ENCODE measurements around the gene LRRC10B. TPM values are rescaled to one million over a fixed set of nuclear protein-coding genes. Genes with fewer than 3 reads are reported as not detected.

LRRC10B gene
- polyA plus RNA-seq, 4 donors: 1.1 to 3.2 (median 1.6) TPM

DNA sequence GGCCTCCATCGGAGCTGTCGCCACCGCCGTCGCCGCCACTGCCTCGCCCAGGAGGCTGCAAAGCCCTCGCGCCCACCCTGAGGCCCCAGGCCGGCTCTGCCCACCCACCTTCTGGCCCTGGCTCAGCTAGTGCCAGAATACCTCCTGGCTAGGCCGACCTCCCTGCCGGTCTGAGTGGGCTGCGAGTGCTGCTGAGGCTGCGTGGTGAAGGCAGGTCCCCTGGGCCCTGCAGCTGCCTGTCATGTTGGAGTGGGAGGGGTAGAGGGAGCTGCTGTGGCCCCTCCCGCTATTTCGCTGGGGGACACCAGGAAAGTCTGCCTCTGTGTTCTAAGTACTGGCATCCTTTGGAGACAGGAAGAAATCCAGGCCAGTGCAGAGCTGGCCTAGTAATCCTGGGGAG is 34.2 kb downstream of the LRRC10B start:
- DNase-seq (ENCODE audit: low read depth in 4 of 4, low spot score in 2 of 4): no peak

DNA sequence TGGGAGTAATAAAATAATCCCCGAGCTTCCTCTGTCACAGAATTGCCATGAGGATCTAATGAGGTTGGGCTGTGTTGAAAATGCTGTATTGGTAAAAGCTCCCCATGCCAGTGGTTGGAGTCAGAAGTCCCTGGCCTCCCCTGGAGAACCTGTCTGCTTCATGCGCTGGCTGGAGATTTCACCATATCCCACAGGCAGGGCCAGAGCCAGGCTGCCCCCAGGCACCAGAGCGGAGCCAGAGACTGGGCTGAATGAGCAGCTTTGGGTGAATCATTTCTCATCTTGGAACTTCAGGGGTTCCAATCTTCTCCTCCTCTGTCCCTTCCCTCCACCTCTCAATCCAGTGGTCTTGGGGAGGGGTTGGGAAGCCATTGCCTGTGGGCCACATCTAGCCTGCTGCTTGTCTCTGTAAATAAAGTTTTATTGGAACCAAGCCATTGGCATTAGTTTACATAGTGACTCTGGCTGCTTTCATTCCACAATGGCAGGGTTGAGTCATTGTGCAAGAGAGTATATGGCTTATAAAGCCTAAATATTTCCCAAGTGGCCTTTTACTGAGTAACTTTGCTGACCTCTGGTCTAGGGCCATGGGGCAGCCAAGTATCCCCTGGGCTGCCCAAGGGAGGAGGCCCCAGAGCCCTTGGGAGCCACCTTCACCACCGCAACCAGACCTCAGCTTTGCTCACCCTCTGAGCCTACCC is 35.2 kb downstream of the LRRC10B start:
- DNase-seq (ENCODE audit: low read depth in 4 of 4, low spot score in 2 of 4): no peak

DNA sequence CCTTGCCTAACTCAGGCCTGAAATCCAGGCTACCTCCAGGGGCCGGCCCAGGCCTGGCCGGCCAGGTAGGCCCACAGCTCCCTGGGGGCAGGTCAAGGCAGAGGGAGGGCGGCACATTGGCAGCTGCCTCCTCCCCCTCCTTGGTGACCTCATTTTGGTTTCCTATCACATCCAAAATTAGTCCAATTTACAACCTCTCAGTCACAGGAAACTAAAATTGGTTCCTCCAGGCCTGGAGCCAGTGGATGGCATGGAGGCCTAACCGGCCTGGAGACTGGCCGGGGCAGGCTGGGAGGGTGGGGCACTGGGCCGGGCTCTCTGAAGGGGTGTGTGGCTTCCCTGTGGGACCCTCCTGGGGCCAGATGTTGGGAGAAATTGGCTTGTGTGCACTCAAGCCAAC is 35.9 kb downstream of the LRRC10B start:
- DNase-seq (ENCODE audit: low read depth in 4 of 4, low spot score in 2 of 4): no peak

DNA sequence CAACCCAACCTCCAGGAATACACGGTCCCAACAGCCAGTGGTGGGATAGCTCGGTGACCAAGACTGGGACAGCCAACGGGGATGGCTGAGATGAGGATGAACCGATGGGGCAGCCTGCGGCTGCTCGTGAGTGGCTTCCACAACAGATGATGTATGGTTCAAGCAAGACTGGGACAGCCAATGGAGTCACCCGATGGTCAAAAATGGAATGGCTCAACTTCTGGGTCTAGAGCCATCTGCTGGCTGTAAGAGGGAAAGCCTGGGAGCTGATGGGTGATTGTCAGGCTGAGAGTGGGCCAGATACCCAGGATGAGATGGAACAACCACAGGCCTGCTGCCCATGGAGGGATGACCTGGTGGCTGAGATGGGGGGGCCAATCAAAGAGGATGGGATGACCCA is 36.8 kb downstream of the LRRC10B start:
- no peak for DNase-seq (ENCODE audit: low read depth in 4 of 4, low spot score in 2 of 4)

DNA sequence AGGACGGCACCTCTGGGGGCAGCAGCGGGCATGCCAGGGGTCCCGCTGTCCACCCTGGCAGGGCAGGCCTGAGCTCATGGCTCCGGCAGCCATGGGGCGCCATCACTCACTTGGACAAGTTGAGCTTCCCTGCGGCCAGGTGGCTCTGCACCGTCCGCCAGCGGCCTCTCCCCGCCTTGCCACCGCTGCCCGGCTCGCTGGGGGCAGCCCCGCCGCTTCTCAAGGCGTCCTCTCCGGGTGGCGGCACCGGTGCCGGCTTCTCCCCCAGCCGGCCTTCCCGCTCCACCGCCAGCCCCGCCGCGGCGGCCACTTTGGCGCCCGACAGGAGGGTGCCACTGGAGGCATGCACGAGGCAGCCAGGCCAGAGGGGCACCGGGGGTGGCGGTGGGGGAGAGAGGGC is 37.4 kb downstream of the LRRC10B start:
- no peak for DNase-seq (ENCODE audit: low read depth in 4 of 4, low spot score in 2 of 4)

DNA sequence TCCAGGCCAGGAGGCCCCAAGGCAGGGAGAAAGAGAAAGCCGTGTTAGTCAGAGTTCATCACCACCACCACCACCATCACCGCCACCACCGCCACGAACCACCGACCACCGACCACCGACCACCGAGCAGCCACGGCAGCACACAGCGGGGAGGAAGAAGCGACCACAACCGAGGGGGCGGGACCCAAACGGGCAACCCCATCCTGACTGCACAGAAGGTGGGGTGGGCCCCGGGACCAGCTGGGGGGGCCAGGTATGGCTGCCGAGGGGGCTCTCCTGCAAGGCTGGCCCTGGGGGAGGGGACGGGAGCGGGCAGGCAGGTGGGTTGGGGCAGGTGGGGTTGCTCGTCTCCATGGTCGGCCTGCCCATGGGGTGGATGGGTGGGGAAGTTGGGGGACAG is 38.1 kb downstream of the LRRC10B start:
- DNase-seq (ENCODE audit: low read depth in 4 of 4, low spot score in 2 of 4): no peak

DNA sequence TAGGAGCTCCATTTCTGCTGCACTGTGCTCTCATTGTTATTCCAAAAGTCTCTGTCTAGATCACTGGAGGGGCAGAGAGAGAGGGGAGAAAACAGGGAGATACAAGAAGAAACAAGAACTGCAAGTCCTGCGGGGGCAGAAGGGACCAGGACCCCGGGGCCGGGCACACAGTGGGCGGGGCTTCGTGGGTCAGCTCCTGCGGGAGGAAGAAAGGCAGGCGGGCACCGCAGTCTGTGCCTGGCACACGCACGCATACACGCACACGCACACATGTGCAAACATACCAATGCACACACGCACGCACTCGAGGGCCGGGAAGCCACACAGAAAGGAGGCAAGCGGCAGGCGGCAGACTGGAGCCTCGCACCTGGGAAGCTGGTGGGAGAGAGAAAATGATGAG is 38.7 kb downstream of the LRRC10B start:
- DNase-seq (ENCODE audit: low read depth in 4 of 4, low spot score in 2 of 4): no peak

DNA sequence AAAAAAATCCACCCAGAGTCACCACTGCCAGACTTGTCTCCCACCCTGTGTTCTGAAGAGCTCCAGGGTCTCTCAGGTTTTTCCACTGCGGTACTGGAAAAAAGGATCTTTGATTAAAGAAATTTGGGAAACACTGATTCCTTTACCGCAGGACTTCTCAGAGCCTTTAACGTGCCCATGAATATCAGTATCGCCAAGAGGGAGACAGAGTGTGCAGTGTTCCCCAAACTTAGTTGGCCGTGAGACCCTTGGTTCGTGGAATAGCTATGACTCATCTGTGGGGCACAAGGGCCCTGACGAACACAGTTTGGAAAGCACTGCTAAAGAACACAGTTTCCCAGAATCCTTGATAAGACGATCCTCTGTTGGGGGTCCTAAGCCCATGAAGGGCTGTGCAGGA is 40.6 kb downstream of the LRRC10B start:
- DNase-seq (ENCODE audit: low read depth in 4 of 4, low spot score in 2 of 4): no peak

DNA sequence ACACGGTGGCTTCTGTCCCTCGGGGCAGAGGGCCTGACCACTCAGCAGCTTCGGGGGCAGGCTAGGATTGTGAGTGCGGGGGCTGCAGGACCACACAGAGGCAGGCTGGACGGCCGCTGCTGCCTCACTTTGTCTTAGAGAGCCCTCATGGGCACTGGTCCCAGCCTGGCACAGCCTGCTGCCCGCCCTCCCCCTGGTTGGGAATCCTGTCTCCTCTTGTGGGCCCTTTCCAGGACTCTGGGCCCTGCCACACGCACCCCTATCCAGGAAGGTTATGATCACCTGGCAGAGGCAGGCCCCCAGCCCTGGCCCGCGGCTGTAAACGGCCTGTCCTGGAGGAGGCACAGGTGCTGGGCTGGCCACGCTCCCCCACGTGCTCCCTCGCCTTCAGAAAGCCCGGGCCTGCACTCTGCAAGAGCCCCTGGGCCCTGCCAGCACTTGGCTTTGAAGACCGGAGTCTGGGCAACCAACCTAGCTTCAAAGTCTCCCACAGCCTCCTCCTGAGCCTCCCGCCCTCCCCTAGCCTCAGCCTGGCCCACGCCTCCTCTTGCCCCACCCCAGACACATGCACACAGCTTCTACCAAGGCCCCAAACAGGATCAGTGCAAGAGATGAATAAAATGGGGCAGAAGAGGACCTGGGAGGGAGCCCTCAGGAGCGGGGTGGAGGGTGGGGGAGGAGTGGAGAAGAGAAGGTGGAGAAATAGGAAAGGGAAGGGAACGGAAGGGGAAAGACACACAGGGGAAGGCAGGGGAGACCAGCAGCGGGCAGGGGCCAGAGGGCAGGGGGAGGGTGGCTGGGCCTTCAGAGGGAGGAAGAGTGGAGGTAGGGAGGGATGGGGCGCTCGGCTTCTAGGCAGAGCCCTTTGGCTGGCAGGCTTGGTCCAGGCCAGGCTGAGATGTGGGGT is 41.4 kb downstream of the LRRC10B start:
- no peak for DNase-seq (ENCODE audit: low read depth in 4 of 4, low spot score in 2 of 4)

DNA sequence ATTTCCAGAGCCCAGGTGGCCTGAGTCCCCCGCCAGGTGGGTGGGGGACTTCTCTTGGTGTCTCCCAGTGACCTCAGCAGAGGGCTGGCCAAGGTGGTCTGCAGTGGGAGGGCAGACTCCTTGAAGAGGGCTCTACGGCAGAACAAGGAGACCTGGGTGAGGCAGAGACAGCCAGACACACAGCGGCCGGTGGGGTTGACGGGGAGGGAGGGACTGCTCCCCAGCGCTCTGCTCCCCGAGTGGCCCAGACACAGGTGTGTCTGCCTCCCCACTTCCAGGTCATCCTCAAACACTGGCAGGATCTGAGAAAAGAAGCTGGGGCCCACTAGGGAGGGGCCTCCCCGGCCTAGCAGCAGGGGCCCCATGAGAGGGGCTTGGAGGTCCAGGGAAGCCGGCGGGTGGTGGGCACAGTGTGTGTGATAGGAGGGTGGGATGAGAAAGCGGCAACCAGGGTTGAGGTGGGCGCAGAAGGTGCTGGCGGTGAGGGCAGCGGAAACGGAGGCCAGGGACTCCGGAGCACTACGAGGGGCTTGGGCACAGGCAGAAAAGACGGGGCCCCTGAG is 42.2 kb downstream of the LRRC10B start:
- no peak for DNase-seq (ENCODE audit: low read depth in 4 of 4, low spot score in 2 of 4)

DNA sequence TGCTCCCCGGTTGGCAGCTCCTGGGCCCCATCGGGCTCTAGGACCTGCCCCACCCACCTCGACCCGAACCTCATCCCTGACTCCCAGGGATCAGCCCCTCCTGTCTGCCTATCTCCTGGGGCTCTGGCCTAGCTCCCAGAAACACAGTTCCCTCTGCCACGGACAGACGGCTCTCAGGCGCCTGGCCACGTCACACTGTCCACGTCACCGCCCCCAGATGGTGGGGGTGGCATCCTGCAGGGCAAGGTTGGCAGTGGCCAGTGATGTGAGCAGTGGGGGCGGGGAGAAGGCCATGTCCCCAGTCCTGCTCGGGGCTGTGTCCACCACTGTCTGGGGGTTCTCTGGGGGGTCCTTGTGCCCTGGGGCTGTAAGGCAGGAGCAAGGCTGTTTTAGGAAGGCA is 43.1 kb downstream of the LRRC10B start:
- DNase-seq (ENCODE audit: low read depth in 4 of 4, low spot score in 2 of 4): no peak

DNA sequence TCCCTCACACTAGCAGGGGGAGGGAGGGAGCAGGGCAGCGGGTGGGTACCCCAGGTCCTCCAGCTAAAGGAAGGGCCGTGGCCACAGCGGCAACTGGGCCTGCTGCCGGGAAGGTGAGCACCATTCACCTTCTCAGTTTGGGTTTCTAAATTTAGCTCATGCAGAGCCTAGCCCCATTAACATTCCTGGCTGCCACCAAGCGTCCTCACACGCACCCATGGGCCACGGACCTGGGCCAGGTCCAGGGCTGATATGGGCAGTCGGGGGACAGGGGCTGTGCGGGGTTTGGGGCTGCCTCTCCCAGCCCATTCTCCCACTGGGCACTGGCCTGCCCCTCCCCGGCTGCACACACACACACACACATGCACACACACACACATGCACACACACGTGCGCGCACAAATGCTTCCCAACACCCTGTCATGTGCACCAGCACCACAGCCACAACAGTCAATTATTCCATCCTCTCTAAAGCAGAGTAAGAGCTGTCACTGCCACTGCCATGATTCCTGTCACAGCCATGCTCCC is 43.6 kb downstream of the LRRC10B start:
- DNase-seq (ENCODE audit: low read depth in 4 of 4, low spot score in 2 of 4): no peak

DNA sequence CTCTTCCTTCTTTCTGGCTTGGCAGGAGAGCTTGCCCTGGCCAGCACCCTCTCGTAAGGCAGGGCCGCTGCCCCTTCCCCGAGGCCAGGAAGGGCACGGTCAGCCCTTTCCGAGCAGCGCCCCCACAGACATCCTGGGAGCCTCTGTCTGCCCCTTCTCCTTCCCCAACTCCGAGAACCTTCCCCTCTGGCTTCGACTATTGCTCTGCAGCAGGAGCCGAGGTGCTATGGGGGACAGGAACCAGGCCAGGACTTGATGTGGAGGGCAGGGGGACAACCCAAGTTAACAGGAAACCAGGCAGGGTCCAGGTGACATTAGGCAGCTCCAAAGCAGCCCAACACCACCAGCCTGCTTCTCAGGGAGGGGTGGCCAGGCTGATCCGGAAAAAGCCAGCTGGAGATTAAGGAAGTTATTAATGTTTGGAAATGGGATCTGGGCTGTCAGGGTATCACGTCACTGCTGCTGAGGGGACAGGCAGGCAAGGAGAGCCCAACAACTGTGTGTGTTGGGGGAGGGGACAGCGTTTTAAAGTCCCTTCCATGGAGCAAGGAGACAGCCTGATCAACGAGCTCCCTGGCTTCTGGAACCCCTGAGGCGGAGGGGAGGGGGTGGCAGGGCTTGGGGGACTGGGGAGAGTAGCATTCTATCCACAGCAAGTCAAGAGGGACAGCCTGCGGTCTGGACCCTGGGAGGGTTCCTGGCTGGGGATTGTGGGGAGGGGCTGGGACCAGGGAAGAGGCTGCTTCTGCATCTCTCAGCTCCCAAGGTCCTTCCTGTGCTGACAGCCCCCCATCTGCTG is 45.0 kb downstream of the LRRC10B start:
- DNase-seq (ENCODE audit: low read depth in 4 of 4, low spot score in 2 of 4): no peak

DNA sequence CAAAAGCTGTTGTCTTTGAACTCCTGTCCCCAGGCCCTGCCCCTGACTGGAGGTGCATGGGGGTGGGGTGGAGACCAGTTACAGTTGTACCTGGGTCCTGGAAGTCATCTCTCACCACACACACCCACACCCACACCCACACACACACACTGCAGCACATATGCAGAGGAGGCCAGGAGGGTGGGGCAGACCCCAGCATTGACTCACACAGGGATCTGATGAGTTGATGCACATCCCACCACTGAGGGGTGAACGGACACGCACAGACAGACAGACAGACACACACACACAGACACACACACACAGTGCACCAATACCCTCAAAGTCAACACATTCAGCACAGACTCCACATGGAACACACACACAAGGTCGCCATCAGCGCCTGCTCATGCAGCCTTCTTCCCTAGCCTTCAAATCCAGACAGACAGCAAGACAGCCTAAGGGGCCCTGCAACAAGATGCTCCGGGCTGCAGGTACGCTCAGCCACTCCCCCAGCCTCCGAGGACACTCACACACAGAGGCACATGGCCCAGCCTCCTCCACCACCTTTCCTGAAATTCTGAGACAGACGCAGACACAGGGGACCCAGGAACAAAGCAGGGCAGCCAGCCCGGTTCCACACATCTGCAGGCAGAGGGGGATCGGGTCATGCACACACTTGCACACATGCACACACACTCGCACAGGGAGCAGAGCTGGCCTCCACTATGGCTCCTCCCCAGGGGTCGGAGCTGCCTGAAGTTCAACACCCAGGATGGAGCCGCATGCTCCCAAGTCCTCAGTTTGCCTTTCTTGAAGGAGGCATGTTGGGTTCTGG is 45.8 kb downstream of the LRRC10B start:
- no peak for DNase-seq (ENCODE audit: low read depth in 4 of 4, low spot score in 2 of 4)

DNA sequence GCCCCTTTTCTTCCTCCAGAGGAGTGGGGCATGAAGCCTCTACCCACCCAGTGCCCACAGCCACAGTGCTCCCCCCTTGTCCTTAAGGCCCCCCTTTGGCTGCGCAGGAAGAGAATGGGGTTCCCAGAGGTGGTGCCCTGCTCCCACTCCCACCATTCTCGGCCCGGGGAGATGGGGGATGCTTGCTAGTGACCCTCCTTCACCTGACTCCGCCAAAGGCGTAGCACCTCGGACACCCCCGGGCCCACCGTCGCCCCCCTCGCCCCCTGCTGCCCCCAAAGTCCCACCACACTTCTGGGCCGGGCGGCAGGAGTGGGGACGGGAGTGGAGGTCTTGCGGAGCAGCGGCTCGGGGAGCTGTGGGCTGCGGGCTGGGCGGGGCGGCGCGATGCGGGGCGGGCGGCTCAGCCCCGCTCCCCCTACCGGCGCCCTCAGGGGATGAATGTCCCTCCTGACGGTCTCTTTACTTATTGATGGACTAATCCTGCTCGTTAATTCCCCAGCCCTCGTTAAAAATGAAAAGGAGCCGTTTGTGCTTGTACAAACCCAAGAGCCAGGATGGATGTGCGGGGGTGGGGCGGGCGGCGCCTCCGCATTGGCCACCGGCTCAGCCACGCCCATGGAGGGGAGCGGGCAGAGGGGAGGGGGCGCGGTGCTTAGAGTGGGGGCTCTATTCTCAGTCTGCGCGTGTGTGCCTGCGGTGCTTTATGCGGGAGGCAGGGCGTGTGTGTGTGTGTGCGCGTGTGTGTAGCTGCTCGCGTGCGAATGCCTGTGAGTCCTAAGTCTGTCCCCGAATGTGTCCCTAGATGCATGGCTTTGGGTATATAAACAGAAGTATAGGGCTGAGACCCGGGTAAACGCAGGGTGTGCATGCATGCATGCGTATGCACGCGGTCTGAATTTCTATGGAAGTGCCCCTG is 46.8 kb downstream of the LRRC10B start:
- DNase-seq (ENCODE audit: low read depth in 4 of 4, low spot score in 2 of 4): no peak

DNA sequence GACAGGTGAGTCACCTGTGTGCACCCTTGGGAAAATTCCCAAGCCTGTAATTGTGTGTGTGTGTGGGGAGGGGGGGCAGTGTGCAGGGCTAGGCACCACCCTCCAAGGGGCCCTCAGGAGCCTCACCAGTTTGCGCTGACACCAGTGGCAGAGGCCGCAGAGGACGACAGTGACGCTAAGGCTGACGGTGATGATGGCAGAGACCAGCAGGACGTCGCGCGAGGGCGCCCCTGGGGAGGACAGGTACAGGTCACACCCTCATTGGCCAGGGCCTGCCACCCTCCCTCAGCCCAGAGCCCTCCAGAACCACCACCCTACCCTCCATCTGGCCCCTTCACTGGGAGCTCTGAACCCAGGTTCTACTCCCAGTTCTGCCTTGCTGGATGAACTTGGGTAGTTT is 47.4 kb downstream of the LRRC10B start:
- no peak for DNase-seq (ENCODE audit: low read depth in 4 of 4, low spot score in 2 of 4)

DNA sequence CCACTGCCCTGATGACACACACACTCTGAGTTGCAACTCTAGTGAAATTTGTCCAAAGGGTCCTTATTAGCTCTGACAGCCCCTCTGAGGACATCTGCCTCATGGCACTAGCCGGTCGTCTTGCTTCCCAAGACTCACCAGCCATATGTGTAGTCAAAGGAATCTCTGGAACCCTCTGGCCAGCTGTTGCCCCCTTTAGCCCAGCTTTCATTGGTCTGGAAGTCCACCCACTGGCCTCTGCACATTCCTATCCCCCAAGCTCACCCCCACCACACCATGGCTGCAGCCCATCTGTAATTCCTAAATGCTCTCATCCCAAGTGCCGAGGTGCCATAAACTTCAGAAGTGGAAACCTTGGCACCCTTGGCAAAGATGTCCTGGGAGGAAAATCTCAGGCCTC is 48.1 kb downstream of the LRRC10B start:
- DNase-seq (ENCODE audit: low read depth in 4 of 4, low spot score in 2 of 4): no peak
